ENCODE data around the gene NR3C2.

DNA sequence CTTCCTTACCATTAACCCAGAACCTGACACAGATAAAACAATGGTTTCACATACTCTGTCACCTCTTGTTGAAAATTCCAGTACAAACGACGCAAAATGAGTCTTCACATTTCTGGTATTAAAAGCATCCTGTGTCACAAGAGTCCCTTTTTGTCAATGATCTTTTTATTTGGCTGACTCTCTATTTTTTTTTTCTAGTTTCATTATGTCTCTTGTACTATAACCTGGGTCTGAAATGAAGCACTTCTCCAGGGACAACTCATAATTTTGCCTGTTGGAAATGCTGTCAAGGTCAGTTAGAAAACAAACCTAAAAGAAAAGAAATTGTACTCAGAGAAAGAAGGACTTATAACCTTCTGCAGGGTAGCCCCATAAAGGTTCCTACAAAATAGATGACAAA, 93.1 kb downstream of the NR3C2 start:
- TF ChIP-seq POLR2A (IDR thresholded peaks at IDR 0.05) (no peak), POLR2AphosphoS5 (IDR thresholded peaks at IDR 0.05) (no peak)
- TF ChIP-seq, protein P1, sequence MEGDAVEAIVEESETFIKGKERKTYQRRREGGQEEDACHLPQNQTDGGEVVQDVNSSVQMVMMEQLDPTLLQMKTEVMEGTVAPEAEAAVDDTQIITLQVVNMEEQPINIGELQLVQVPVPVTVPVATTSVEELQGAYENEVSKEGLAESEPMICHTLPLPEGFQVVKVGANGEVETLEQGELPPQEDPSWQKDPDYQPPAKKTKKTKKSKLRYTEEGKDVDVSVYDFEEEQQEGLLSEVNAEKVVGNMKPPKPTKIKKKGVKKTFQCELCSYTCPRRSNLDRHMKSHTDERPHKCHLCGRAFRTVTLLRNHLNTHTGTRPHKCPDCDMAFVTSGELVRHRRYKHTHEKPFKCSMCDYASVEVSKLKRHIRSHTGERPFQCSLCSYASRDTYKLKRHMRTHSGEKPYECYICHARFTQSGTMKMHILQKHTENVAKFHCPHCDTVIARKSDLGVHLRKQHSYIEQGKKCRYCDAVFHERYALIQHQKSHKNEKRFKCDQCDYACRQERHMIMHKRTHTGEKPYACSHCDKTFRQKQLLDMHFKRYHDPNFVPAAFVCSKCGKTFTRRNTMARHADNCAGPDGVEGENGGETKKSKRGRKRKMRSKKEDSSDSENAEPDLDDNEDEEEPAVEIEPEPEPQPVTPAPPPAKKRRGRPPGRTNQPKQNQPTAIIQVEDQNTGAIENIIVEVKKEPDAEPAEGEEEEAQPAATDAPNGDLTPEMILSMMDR (IDR thresholded peaks at IDR 0.05), result no peak

All from stomach (tissue), 4 donors.